ENCODE results near the gene RBM4B.

- TF ChIP-seq POLR2A (IDR thresholded peaks at IDR 0.05; ENCODE audit: low read depth, low read length), result no peak
- TF ChIP-seq TAF1 (IDR thresholded peaks at IDR 0.05; ENCODE audit: borderline replicate concordance, low read depth, low read length), result no peak
- no peak for TF ChIP-seq POLR2AphosphoS5 (IDR thresholded peaks at IDR 0.05; ENCODE audit: low read depth, low read length)
Observed at GRCh38 chr11:66716996-66717395, 39.3 kb upstream of the RBM4B start.
